A673 (cell line): Measurements from ENCODE around the gene BEX4.

Experiments used
- CTCF ChIP-seq: fragments of 300-800, 200-600 bp; sonication (generic); conservative IDR thresholded peaks from 2 replicates; pipeline ENCODE4 v1.5.1; 2017; ENCODE audit warnings: low read depth, mild to moderate bottlenecking, antibody characterized with exemption, low read length, moderate library complexity, mixed read lengths
- EZH2 ChIP-seq: fragments of 200-600 bp; sonication (generic); IDR thresholded peaks from 2 replicates; pipeline ENCODE4 v1.6.1; 2017; ENCODE audit warnings: borderline replicate concordance, low read depth, mild to moderate bottlenecking, mixed read lengths, antibody characterized with exemption, low read length; ENCODE audit not compliant: poor library complexity, severe bottlenecking

DNA sequence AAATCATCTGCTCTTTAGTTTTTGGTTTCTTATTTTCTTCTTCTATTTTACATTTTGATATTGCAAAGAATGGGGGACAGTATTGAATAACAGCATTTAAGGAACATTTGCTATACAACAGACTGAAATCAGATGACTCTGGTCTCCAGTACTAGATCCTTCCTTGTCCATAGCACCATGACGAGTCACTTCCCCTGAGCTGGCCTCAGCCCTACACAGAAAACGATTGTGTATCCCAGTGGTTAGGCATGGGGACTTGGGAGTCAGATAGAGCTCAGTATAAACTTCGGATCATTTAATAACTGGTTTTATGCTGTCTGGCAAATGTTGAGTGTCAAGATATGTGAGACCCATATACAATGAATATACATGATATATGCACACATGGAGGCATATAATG is 44.7 kb upstream of the BEX4 start:
- TF ChIP-seq EZH2 (no peak), CTCF (no peak)
